CD14-positive monocyte (primary cell): Measurements from ENCODE around the gene TCHP. TPM values are rescaled to one million over a fixed set of nuclear protein-coding genes. Genes with fewer than 3 reads are reported as not detected.

Source experiments
- DNase-seq, 3 donors: peaks; one replicate each; pipeline ENCODE4 v3.0.0-alpha.2; 2011 to 2022
- H2AFZ ChIP-seq: 2 replicates; pipeline ENCODE4 v1.6.0; 2012; ENCODE audit warnings: mild to moderate bottlenecking, low read depth, low read length, inconsistent platforms; ENCODE audit not compliant: insufficient read depth, poor library complexity, severe bottlenecking
- H3K27ac ChIP-seq, 2 donors: 1 replicate in 1 of 2; 2 replicates in 1 of 2; pipeline ENCODE4 v1.5.1; 2012 to 2013; ENCODE audit warnings: low read length in 2 of 2, control low read depth in 1 of 2, inconsistent platforms in 1 of 2, low read depth in 1 of 2, mild to moderate bottlenecking in 1 of 2
- H3K27me3 ChIP-seq, 2 donors: one replicate each; pipeline versions ENCODE4 v1.6.0 to v1.6.1; 2011 to 2013; ENCODE audit warnings: low read length in 2 of 2; ENCODE audit not compliant: control insufficient read depth in 2 of 2, insufficient read depth in 2 of 2
- H3K36me3 ChIP-seq, 2 donors: replicated peaks in 1 of 2; 1 replicate in 1 of 2; 2 replicates in 1 of 2; pipeline versions ENCODE4 v1.5.1 to v1.6.1; 2012 to 2013; ENCODE audit warnings: low read length in 2 of 2, control low read depth in 1 of 2, inconsistent platforms in 1 of 2, mild to moderate bottlenecking in 1 of 2; ENCODE audit not compliant: insufficient read depth in 2 of 2, control insufficient read depth in 1 of 2
- H3K4me1 ChIP-seq, 2 donors: 1 replicate in 1 of 2; 2 replicates in 1 of 2; pipeline versions ENCODE4 v1.5.1 to v1.6.1; 2012 to 2013; ENCODE audit warnings: low read length in 2 of 2, control low read depth in 1 of 2, inconsistent platforms in 1 of 2, mild to moderate bottlenecking in 1 of 2, moderate library complexity in 1 of 2; ENCODE audit not compliant: insufficient read depth in 2 of 2, control insufficient read depth in 1 of 2
- H3K4me2 ChIP-seq: replicated peaks from 2 replicates; pipeline ENCODE3; 2012; ENCODE audit warnings: low read length, moderate library complexity, mild to moderate bottlenecking; ENCODE audit not compliant: poor library complexity, severe bottlenecking; ENCODE audit errors: extremely low read depth
- H3K4me3 ChIP-seq, 3 experiments: fragments of 200-600 bp in 1 of 3; sonication (generic) in 1 of 3; replicated peaks in 1 of 3; 1 replicate in 2 of 3; 2 replicates in 1 of 3; pipeline ENCODE4 v1.5.1; 2011 to 2013; ENCODE audit warnings: low read length in 3 of 3, mild to moderate bottlenecking in 3 of 3, control low read depth in 2 of 3, low read depth in 2 of 3, inconsistent platforms in 1 of 3, moderate library complexity in 1 of 3
- H3K79me2 ChIP-seq: 2 replicates; pipeline ENCODE4 v1.6.0; 2012; ENCODE audit warnings: mild to moderate bottlenecking, control low read depth, inconsistent platforms, low read length, moderate library complexity; ENCODE audit not compliant: insufficient read depth
- H3K9ac ChIP-seq: 2 replicates; pipeline ENCODE4 v1.6.0; 2017; ENCODE audit warnings: low read length, mild to moderate bottlenecking; ENCODE audit not compliant: insufficient read depth, poor library complexity, severe bottlenecking
- H3K9me3 ChIP-seq, 2 donors: replicated peaks in 1 of 2; 1 replicate in 1 of 2; 2 replicates in 1 of 2; pipeline versions ENCODE4 v1.5.1 to v1.6.1; 2012 to 2013; ENCODE audit warnings: low read length in 2 of 2, control low read depth in 1 of 2; ENCODE audit not compliant: control insufficient read depth in 1 of 2, insufficient read depth in 1 of 2
- H4K20me1 ChIP-seq: 2 replicates; pipeline ENCODE4 v1.6.0; 2012; ENCODE audit warnings: mild to moderate bottlenecking, low read length, control low read depth, moderate library complexity; ENCODE audit not compliant: insufficient read depth
- H3K27ac Mint-ChIP-seq, 7 donors: one replicate each; pipeline ENCODE4 v1.8.0; 2020; ENCODE audit warnings: mild to moderate bottlenecking in 7 of 7, mixed read lengths in 7 of 7, moderate library complexity in 6 of 7, inconsistent platforms in 2 of 7
- H3K27me3 Mint-ChIP-seq, 3 donors: one replicate each; pipeline ENCODE4 v1.8.0; 2021 to 2022; ENCODE audit warnings: low read depth in 3 of 3, mild to moderate bottlenecking in 3 of 3, mixed read lengths in 3 of 3, moderate library complexity in 3 of 3, inconsistent platforms in 1 of 3
- H3K36me3 Mint-ChIP-seq, 2 donors: one replicate each; pipeline ENCODE4 v1.8.0; 2020; ENCODE audit warnings: mixed read lengths in 2 of 2, inconsistent platforms in 1 of 2, mild to moderate bottlenecking in 1 of 2
- H3K4me1 Mint-ChIP-seq: one replicate; pipeline ENCODE4 v1.8.0; 2020; ENCODE audit warnings: mild to moderate bottlenecking, mixed read lengths
- H3K4me3 Mint-ChIP-seq, 2 donors: one replicate each; pipeline ENCODE4 v1.8.0; 2020; ENCODE audit warnings: mild to moderate bottlenecking in 2 of 2, mixed read lengths in 2 of 2, moderate library complexity in 1 of 2
- H3K9me3 Mint-ChIP-seq, 7 donors: one replicate each; pipeline ENCODE4 v1.8.0; 2020 to 2022; ENCODE audit warnings: mixed read lengths in 7 of 7, mild to moderate bottlenecking in 6 of 7, moderate library complexity in 6 of 7, inconsistent platforms in 2 of 7
- WGBS: methylation state at CpG from one replicate; pipeline ENCODE4 v1.1.5; 2013; ENCODE audit warnings: missing lambda C conversion rate; ENCODE audit not compliant: insufficient coverage; 5-methylcytosine and 5-hydroxymethylcytosine counted together
- intact Hi-C, 2 donors: fragments of 100-400 bp; cut with micrococcal nuclease; formaldehyde crosslinking; loops; one replicate each; pipeline versions ENCODE4 v1.15.0 to v1.15.1; 2023
- polyA plus RNA-seq, 3 donors: library from polyadenylated mRNA; depleted of rRNA in 1 of 3; unstranded in 2 of 3; stranded (reverse) in 1 of 3; fragments of 300-500 nt in 2 of 3; fragments of >200 nt in 1 of 3; fragmentation: Illumina TruSeq in 2 of 3; gene quantifications; 1 replicate in 2 of 3; 2 replicates in 1 of 3; pipeline ENCODE4 v1.2.3, GENCODE V29; 2012 to 2021
- TF ChIP-seq, protein P1 (sequence below): fragments of 200-600 bp; IDR thresholded peaks from one replicate; pipeline ENCODE4 v1.8.0; 2022; ENCODE audit warnings: antibody characterized with exemption, mild to moderate bottlenecking

TCHP gene
- polyA plus RNA-seq, 3 donors: 2.6 to 24.5 (median 7.3) TPM

DNA sequence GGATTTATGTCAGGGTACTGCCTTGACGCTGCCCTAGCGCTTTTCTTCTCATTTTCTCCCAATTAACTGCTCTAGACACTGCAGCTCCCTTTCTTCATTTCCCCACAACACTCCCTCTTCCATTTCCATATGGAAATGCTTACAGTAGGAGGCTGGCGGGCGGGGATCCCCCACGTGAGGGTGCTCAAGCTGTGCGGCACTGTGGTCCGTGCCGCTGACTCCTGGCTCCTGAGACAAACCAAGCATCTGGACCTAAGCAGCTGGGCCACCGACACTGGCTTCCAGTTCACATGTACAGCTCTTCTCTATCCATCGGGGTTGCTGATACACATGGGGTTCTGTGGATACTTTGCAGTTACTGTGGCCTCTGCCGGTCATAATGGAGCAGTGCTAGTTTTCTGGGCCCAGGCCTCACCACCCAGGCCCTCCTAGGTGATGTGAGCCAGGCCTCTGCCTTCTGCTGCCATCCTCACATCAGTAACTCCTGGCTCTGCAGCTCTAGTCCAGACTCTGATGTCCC, 20.2 kb downstream of the TCHP start:
- H3K4me1 Mint-ChIP-seq: no peaks in the 10 kb centered on the region
- DNase-seq: no peak
- H2AFZ ChIP-seq: no peak overlapping the region
- H3K36me3 Mint-ChIP-seq: peaks cover 70 to 94% of the 10 kb centered on the region in 2 donors
- WGBS: 93% methylated on average over 9 of the region's 11 CpGs
- H3K4me1 ChIP-seq: no peaks in the 10 kb centered on the region
- no peak overlapping the region for H3K27ac ChIP-seq
- H3K4me3 Mint-ChIP-seq: no peak overlapping the region
- intact Hi-C loops: no loop called here
- H3K27me3 ChIP-seq: no peaks in the 10 kb centered on the region
- no peaks in the 10 kb centered on the region for H3K9me3 ChIP-seq
- peaks cover 13% of the 10 kb centered on the region for H4K20me1 ChIP-seq
- H3K4me3 ChIP-seq: no peak overlapping the region
- peak overlapping the region in 3 of 7 donors; percentile 2 to 47 (median 30) for H3K27ac Mint-ChIP-seq
- peaks cover 0 to 1% (median 0%) of the 10 kb centered on the region in 3 donors for H3K27me3 Mint-ChIP-seq
- no peaks in the 10 kb centered on the region for H3K79me2 ChIP-seq
- H3K36me3 ChIP-seq: peaks cover 80 to 97% of the 10 kb centered on the region in 2 donors
- no peak overlapping the region for H3K4me2 ChIP-seq
- H3K9ac ChIP-seq: no peak overlapping the region
- TF ChIP-seq, protein P1, sequence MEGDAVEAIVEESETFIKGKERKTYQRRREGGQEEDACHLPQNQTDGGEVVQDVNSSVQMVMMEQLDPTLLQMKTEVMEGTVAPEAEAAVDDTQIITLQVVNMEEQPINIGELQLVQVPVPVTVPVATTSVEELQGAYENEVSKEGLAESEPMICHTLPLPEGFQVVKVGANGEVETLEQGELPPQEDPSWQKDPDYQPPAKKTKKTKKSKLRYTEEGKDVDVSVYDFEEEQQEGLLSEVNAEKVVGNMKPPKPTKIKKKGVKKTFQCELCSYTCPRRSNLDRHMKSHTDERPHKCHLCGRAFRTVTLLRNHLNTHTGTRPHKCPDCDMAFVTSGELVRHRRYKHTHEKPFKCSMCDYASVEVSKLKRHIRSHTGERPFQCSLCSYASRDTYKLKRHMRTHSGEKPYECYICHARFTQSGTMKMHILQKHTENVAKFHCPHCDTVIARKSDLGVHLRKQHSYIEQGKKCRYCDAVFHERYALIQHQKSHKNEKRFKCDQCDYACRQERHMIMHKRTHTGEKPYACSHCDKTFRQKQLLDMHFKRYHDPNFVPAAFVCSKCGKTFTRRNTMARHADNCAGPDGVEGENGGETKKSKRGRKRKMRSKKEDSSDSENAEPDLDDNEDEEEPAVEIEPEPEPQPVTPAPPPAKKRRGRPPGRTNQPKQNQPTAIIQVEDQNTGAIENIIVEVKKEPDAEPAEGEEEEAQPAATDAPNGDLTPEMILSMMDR: no peak
- H3K9me3 Mint-ChIP-seq: no peaks in the 10 kb centered on the region

DNA sequence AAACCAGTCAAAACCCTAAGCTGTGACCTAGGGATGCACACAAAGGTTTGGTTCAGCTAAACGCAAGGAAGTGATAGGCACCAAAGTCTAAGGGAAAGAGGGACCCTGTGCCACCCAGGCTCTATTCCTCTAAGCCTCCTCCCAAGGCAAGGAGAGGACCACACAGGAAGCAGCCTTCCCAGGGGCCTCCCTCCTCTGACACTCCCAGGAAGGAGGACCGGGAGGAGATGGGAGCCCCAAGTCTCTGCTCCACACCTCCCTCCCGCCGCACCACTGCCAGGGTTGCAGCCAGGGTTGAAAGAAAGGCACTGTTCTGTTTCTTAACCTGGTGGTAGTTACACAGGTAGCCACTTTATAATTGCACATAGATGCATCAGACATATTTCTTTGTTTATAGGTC, 21.9 kb downstream of the TCHP start:
- H3K4me1 ChIP-seq: no peaks in the 10 kb centered on the region
- no peaks in the 10 kb centered on the region for H3K9me3 ChIP-seq
- peaks cover 7% of the 10 kb centered on the region for H4K20me1 ChIP-seq
- H3K27me3 Mint-ChIP-seq: no peaks in the 10 kb centered on the region
- H3K4me3 Mint-ChIP-seq: no peak overlapping the region
- no peaks in the 10 kb centered on the region for H3K27me3 ChIP-seq
- 80% methylated on average over 2 of the region's 4 CpGs for WGBS
- TF ChIP-seq, protein P1: no peak
- peaks cover 75 to 95% of the 10 kb centered on the region in 2 donors for H3K36me3 ChIP-seq
- H3K9me3 Mint-ChIP-seq: no peaks in the 10 kb centered on the region
- no peak overlapping the region for H3K4me2 ChIP-seq
- no peak overlapping the region for H2AFZ ChIP-seq
- H3K79me2 ChIP-seq: no peaks in the 10 kb centered on the region
- DNase-seq: no peak
- H3K36me3 Mint-ChIP-seq: peaks cover 57 to 87% of the 10 kb centered on the region in 2 donors
- no peaks in the 10 kb centered on the region for H3K4me1 Mint-ChIP-seq
- peak overlapping the region in 1 of 7 donors; percentile 50 for H3K27ac Mint-ChIP-seq
- H3K4me3 ChIP-seq: no peak overlapping the region
- no peak overlapping the region for H3K27ac ChIP-seq
- intact Hi-C loops: no loop called here
- no peak overlapping the region for H3K9ac ChIP-seq
